Calu3 (cell line): ENCODE data around the gene ANXA10. TPM values are rescaled to one million over a fixed set of nuclear protein-coding genes. Genes with fewer than 3 reads are reported as not detected.

Experiments
- BruUV-seq: library from RNA; stranded (reverse); fragments of 400-500 nt; replicated peaks from 2 replicates; lab custom pipeline; 2021; lab: Mats Ljungman, UMichigan
- CTCF ChIA-PET: fragments of 300-600 bp; sonication (Branson Sonifier 250); formaldehyde crosslinking; loops from one replicate; lab custom pipeline; 2022; ENCODE audit warnings: antibody characterized with exemption; lab: Charles Lee
- DNase-seq: peaks from one replicate; pipeline ENCODE4 v3.0.0; 2022
- H3K27ac Mint-ChIP-seq: one replicate; pipeline ENCODE4 v1.8.0; 2022; ENCODE audit warnings: mixed read lengths; ENCODE audit not compliant: unreplicated experiment
- H3K27me3 Mint-ChIP-seq: one replicate; pipeline ENCODE4 v1.8.0; 2022; ENCODE audit warnings: mixed read lengths; ENCODE audit not compliant: unreplicated experiment
- H3K36me3 Mint-ChIP-seq: one replicate; pipeline ENCODE4 v1.8.0; 2022; ENCODE audit warnings: mild to moderate bottlenecking, moderate library complexity, mixed read lengths; ENCODE audit not compliant: insufficient read depth, unreplicated experiment
- H3K4me1 Mint-ChIP-seq: one replicate; pipeline ENCODE4 v1.8.0; 2022; ENCODE audit warnings: mild to moderate bottlenecking, low read depth, mixed read lengths; ENCODE audit not compliant: unreplicated experiment
- H3K4me3 Mint-ChIP-seq: one replicate; pipeline ENCODE4 v1.8.0; 2022; ENCODE audit warnings: mild to moderate bottlenecking, low read depth, moderate library complexity, mixed read lengths; ENCODE audit not compliant: unreplicated experiment
- H3K9me3 Mint-ChIP-seq: one replicate; pipeline ENCODE4 v1.8.0; 2022; ENCODE audit warnings: low read depth, mixed read lengths; ENCODE audit not compliant: unreplicated experiment
- intact Hi-C: fragments of 100-400 bp; cut with micrococcal nuclease; formaldehyde crosslinking; loops from one replicate; pipeline ENCODE4 v1.10.0; 2022; ENCODE audit not compliant: unreplicated experiment
- total RNA-seq: library from RNA; stranded (reverse); gene quantifications from 2 replicates; pipeline ENCODE4 v1.2.3, GENCODE V29; 2022
- TF ChIP-seq, protein P1 (sequence below): fragments of 200-600 bp; IDR thresholded peaks from one replicate; pipeline ENCODE4 v1.8.0; 2022; ENCODE audit warnings: antibody characterized with exemption; ENCODE audit not compliant: unreplicated experiment

Gene ANXA10
- total RNA-seq, 1 experiment from 2014 or later: 43.2 TPM

DNA sequence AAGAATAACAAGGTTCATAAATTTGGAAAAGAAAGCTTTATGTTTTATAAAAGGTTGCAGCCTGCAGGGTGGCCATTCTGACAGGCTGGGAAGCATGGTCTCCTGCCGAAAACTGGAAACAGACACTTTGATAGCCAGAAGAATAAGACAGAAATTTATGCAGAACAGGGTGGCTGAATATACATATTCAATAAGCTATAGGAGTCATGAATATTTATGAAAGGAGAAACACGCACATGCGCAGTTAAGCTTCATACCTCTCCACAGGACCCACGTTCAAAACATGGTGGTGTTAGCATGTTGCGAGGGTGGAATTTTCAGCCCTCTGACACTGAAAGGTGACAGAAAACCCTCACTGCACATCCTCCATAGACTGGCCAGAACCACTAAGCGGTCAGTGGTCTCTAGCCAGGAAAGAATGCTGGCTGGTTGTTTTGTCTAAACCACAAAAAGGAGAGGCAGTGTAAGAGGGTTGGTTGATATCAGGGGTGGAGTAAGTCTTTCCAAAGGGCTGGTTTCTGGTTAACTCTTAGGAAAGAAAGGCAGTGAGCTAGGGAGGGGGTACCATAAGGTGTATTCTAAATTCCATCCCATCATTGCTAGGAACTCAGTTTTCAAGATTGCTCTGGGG, 58.2 kb downstream of the ANXA10 start:
- intact Hi-C loops: loop anchor here (5.0 to 10.0 kb wide), 2 partner anchors 526 to 1983 kb away; no protein-coding TSS in a partner anchor
- no peaks in the 10 kb centered on the region for H3K27me3 Mint-ChIP-seq
- H3K36me3 Mint-ChIP-seq: peaks cover 7% of the 10 kb centered on the region
- BruUV-seq: no TSS peak
- CTCF ChIA-PET: interaction anchor here (0.7 kb wide), 1 partner anchor 35 kb away, joined by 3 read pairs; no protein-coding TSS in a partner anchor
- TF ChIP-seq, protein P1, sequence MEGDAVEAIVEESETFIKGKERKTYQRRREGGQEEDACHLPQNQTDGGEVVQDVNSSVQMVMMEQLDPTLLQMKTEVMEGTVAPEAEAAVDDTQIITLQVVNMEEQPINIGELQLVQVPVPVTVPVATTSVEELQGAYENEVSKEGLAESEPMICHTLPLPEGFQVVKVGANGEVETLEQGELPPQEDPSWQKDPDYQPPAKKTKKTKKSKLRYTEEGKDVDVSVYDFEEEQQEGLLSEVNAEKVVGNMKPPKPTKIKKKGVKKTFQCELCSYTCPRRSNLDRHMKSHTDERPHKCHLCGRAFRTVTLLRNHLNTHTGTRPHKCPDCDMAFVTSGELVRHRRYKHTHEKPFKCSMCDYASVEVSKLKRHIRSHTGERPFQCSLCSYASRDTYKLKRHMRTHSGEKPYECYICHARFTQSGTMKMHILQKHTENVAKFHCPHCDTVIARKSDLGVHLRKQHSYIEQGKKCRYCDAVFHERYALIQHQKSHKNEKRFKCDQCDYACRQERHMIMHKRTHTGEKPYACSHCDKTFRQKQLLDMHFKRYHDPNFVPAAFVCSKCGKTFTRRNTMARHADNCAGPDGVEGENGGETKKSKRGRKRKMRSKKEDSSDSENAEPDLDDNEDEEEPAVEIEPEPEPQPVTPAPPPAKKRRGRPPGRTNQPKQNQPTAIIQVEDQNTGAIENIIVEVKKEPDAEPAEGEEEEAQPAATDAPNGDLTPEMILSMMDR: no peak
- H3K4me1 Mint-ChIP-seq: peaks cover 20% of the 10 kb centered on the region
- no peak overlapping the region for H3K27ac Mint-ChIP-seq
- no peak overlapping the region for H3K4me3 Mint-ChIP-seq
- no peaks in the 10 kb centered on the region for H3K9me3 Mint-ChIP-seq
- no peak for DNase-seq

DNA sequence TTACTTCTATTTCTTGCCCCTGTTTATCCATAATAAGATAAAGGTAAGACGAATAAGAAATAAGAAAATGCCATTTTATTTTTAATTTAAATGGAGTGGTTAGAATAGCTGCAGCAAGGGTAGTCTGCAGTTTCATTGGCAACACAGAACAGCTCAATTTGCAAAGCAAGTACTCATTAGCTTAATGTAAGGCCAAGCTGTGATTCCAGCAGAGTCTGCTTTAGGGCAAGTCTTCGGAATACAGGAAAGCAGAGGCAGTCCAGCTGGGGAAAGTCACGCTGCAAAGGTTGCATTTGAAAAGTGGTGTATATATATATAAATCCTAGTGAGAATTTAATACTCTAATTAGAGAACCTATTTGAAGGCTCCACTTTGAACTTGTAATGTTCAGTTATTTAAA, 59.0 kb downstream of the ANXA10 start:
- no peak overlapping the region for H3K4me3 Mint-ChIP-seq
- BruUV-seq: no TSS peak
- H3K27me3 Mint-ChIP-seq: no peaks in the 10 kb centered on the region
- TF ChIP-seq, protein P1: no peak
- intact Hi-C loops: loop anchor here (5.0 to 10.0 kb wide), 2 partner anchors 527 to 1984 kb away; no protein-coding TSS in a partner anchor
- peaks cover 20% of the 10 kb centered on the region for H3K4me1 Mint-ChIP-seq
- H3K9me3 Mint-ChIP-seq: no peaks in the 10 kb centered on the region
- no peak for DNase-seq
- CTCF ChIA-PET: no interaction called here
- peaks cover 7% of the 10 kb centered on the region for H3K36me3 Mint-ChIP-seq
- H3K27ac Mint-ChIP-seq: no peak overlapping the region

DNA sequence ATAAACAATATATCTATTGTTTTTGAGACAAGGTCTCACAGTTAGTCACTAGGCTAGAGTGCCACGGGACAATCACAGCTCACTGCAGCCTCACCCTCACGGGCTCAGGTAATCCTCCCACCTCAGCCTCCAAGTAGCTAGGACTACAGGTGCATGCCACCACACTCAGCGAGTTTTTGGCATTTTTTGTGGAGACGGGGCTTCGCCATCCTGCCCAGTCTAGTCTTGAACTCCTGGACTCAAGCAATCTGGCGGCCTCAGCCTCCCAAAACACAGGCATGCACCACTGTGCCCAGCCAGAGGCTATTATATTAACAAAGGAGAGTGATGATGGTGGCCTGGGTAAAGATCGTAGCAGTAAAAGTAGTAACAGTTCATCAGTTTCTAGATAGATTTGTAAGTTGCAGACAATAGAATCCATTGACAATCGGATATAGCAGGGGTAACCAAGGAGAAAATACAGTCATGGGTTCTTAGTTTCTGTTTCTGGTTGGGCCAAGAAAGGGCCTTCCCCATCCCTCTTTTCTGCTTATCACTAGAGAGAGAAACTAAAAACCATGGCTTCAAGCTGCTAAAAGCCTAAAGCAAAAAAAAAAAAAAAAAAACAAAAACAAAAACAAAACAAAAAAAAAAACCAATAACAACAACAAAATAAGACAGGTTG, 60.6 kb downstream of the ANXA10 start:
- Mint-ChIP-seq H3K9me3 (no peaks in the 10 kb centered on the region), H3K4me1 (peaks cover 20% of the 10 kb centered on the region), H3K27ac (peak overlapping the region; percentile 37), H3K36me3 (peaks cover 7% of the 10 kb centered on the region), H3K4me3 (peak overlapping the region; percentile 35), H3K27me3 (no peaks in the 10 kb centered on the region)
- no peak for DNase-seq
- TF ChIP-seq, protein P1: no peak
- intact Hi-C loops: loop anchor here (2.0 to 10.0 kb wide), 3 partner anchors 60 to 1986 kb away; partner anchors contain the start of gene ANXA10
- CTCF ChIA-PET: interaction anchor here (0.7 kb wide), 4 partner anchors 61 to 165 kb away, joined by 3 read pairs; partner anchors contain the start of gene ANXA10
- BruUV-seq: no TSS peak

DNA sequence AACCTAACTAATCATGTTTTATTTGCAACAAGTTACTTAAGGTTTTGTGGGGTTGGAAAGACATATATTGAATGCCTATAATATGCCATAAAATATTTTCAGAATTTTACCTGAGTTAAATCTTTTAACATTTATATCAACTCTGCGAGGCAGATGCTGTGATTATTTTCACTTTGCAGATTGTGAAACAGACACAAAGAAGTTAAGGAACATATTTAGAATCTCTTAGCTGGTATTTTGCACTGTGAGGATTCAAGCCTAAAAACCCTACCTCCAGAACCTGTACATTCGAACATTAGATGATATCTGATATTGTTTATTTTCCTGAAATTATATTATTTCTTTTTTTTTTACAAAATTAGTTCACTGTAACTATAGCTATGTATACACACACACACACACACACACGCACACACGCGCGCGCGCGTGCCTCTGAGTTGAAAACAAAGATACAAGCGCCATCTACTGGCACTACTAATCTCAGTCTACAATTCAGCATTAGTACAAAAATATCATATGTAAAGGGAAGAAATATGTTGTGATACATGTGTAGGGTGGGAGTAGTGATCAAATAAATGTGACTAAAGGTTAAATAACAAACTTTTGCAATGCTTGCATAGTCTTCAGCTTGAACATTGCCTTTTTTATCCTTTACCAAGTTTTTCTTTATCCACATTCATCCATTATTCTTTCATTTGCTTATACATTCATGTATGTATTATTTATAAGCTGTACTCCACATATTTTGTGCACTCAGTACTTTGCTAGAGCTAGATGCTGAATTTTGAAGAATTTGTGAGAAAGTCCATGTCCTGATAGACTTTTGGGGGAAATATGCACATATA, 61.5 kb downstream of the ANXA10 start:
- peaks cover 7% of the 10 kb centered on the region for H3K36me3 Mint-ChIP-seq

More for the DNA sequence above, 61.5 kb downstream of the ANXA10 start:
- Mint-ChIP-seq H3K4me1 (peaks cover 20% of the 10 kb centered on the region), H3K27ac (peak overlapping the region; percentile 37), H3K9me3 (no peaks in the 10 kb centered on the region), H3K4me3 (peak overlapping the region; percentile 35), H3K27me3 (no peaks in the 10 kb centered on the region)
- TF ChIP-seq, protein P1: peak; percentile 54
- BruUV-seq: no TSS peak
- DNase-seq: peak; percentile 74
- CTCF ChIA-PET: interaction anchor here (0.6 to 0.7 kb wide), 5 partner anchors 62 to 373 kb away, joined by 3 to 4 read pairs (median 3); partner anchors contain the start of gene ANXA10
- intact Hi-C loops: loop anchor here (1.0 to 10.0 kb wide), 5 partner anchors 61 to 1987 kb away; partner anchors contain the start of gene ANXA10
